Activated CD8-positive, alpha-beta memory T cell treated with anti-CD3 and anti-CD28 coated beads, Interleukin-2, amount 50 U/mL, for 24 hours (primary cell): ENCODE results near the gene IMMP1L.

Experiments
- DNase-seq: peaks from one replicate; pipeline ENCODE4 v3.0.0-alpha.2; 2020; ENCODE audit errors: extremely low read depth

The IMMP1L gene

DNA sequence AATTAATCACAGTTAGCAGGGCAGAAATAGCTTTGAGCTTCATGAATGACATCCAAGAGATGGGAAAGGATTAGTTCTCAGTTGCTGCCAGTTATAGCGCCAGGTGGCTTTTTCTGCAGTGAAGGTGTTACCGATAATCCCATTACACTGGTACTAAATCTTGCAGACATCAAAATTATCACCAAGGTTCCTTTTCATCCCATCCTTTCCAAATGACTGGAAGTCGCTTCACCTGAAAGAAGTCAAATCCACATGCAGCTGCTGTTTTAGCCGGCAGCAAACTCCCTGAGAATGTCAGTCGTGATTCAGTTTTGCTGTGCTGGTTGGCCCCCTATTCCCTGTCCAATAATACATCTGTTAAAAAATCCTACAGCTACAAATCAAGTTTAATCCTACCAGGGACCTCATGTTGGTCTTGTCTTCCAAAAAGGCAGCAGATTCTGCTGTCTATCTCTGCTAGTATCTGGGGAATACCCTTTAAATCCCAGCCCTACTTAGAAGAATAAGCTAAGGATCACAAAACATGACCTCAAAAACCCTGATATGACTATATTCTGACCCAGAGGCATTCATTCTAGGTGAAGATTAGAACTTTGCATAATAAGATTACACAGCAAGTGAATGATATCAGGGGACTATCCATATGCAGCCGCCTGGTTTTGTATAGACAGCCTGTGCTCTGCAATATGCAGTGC, 31.7 kb downstream of the IMMP1L start:
- no peak for DNase-seq

DNA sequence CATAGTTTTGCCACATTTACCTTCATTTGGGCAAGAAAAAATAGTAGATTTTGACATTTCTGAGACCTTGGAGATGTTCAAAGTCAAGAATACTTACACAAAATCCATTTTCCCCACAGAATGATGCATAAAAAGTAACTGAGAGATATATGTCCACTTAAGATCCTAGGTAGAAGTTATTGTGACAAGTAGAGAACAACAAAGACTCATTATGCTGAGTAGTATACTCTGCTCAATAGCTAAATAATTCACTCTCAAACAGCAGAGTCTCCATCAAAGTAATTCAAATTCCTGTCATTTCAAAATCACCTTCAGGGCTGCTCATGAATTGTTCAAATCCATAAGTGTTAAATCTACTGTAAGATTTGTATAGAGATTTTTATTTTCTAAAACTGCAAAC, 35.3 kb downstream of the IMMP1L start:
- no peak for DNase-seq

DNA sequence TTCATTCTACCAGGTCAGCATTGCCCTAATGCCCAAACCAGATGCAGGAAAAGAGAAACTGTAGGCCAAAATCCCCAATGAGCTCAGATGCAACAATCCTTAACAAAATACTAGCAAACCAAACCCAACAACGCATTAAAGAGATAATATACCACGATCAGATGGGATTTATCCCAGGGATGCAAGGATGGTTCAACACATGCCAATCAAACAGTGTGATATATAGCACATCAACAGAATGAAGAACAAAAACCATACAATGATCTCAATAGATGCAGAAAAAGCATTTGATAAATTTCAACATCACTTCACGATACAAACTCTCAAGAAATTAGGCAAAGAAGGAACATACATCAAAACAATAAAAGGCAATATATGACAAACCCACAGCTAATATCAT, 45.0 kb downstream of the IMMP1L start:
- DNase-seq, result no peak

DNA sequence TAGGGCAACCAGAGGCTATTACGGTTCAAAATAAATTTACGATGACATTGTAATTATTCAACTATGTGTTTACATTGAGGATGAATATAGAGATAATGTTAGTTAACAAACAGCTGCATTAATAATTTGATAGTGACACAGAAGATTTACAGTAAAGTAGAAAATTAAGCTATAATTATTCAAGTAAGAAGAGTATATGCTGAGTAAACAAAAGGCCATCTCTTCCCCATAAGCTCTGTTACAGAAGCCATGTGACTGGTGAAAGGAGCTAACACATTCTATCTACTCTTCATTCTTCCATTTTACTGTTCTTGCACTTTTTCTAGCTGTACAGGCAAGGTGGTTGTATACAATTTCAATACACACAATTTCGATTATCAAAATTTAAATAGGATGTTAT, 54.2 kb downstream of the IMMP1L start:
- no peak for DNase-seq

DNA sequence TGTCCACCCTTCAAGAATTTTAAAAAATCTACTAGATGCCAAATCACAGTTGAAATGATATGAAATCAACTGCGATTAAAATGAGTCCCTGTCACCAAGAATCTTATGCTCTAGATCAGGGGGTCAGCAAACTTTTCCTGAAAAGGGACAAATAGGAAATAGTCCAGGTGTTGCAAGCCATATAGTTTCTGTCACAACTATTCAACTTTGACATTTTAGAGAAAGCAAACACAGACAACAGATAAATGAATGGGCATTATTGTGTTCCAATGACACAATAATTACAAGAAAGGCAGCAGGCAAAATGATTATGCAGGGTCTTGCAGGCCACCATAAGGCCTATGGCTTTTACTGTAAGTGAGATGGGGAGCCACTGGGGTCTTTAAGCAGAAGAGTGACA, 58.6 kb downstream of the IMMP1L start:
- DNase-seq, result no peak

DNA sequence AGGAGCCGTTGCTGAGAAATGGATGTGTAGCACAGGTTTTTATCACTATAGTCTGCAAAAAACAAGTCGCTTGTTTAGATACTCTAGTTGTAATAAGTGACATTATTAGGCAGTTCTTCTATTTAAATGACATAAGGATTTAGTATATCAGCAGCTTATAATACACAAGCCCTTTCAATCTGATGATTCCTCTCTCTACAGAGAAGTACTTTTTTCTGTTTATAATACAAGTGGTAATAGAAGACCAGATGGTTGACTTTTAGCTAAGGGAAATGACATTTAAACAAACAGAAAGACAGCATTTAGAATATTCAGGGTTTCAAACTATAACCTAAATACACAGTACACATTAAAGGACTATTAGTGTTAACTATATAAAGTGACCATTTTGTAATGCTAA, 60.4 kb downstream of the IMMP1L start:
- DNase-seq, result no peak

DNA sequence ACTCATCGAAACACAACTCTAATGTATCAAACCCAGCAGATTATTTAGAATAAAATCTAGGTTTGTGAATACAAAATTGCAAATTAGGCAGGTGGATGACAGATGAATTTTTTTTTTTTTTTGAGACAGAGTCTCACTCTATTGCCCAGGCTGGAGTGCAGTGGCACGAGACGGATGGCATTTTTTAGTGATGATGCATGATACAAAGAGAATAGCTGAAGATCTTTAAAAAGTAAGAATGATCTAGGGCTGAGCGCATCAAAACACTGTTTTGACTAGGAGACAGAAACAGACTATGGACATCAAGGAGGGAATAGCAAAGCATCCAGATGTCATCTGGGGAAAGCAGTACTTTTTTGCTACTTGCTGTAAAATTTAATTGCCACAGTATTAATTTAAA, 63.8 kb downstream of the IMMP1L start:
- DNase-seq, result no peak

DNA sequence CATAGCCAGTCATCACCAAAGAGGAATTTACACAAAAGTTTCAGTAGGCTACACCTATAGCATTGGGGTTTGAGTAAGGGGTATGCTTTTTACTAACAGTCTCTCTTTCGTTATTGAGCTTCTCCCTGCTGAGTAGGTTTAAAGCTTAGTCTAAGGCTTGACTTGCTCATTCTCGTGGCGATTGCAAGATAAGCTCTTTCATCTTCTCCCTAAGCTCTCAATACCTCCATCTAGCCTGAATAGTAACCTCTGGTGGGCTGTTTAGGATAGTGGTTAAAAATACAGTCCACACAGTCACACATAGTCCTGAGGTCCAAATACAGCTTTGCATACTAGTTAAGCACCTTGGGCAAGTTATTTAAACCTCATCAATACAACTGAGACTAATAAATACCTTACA, 65.6 kb downstream of the IMMP1L start:
- no peak for DNase-seq

DNA sequence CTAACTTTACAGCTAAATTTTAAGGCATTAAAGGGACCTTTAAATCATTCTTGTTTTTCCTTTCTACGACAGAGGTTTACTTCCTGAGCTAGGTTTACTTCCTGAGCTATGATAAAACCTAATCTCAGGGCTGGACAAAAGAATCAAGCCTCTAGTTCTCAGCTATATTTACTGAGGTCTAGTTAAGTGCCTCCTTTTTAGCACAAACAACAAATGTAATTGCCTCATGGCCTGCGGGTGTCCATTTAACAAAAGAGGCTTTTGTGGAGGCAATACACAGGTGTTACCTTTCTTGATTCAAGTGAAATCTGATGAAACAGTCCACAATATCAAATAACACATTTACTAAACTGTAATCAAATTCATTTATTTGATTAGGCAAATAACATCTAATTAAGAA, 67.3 kb downstream of the IMMP1L start:
- no peak for DNase-seq

DNA sequence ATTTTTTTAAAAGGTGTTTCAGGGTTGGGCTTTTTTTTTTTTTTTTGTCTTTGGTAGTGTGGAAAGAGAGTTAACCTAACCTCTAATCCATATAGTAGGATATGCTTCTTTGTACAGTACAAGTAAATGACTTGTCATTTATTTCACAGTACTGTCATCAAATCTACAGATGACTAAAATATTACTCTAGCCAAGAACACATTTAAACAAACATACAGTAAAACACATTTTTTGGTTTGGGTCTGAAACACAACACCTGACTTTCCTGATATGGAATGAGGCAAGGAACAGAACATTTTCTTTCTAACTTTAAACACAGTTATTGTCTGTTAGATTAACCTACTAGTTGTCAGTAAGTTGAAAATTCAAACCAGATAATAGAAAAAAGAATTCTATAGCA, 68.1 kb downstream of the IMMP1L start:
- DNase-seq, result no peak

DNA sequence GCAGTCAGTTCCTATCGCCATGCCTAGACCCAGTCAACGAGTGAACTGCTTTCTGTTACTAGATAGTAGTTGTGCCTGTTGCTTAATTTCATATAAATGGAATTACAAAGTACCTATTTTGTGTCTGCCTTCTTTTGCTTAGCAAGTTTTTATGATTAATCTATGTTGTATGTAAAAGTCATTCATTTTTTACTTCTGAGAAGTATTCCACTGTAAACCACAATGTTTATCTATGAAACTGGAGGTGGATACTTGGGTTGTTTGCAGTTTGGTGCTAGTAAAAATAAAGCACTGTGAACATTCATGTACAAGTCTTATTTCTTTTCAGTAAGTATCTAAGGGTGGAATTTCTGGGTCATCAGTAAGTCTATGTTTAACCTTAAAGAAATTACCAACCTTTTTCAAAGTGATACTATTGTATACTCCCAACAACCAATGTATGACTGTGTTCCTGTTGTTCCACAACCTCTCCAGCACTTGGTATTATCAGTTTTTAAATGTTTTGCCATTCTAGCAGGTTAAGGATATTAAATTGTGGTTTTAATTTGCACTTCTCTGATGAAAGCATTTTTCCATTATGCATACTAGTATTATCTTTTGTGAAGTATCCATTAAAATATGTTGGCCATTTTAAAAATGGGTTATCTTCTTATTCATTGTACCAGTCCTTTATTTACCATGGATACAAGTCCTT, 71.5 kb downstream of the IMMP1L start:
- no peak for DNase-seq

DNA sequence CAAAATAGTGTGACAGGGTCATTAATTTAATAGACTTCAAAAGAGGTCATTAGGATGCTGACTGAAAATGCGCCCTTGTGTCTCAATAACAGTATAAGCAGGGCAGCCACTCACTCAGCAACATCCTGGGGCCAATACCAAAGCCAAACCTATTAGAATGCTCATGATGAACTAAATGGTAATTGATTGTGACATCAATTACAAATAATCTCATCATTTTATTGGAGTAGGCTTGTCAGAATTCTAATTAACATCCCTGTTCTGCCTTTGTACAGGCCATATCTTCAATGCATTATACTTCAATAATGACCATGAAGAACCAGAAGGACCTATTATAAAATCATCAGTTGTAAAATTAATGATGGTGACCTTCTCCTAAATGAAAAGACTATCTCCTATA, 75.6 kb downstream of the IMMP1L start:
- DNase-seq, result no peak

DNA sequence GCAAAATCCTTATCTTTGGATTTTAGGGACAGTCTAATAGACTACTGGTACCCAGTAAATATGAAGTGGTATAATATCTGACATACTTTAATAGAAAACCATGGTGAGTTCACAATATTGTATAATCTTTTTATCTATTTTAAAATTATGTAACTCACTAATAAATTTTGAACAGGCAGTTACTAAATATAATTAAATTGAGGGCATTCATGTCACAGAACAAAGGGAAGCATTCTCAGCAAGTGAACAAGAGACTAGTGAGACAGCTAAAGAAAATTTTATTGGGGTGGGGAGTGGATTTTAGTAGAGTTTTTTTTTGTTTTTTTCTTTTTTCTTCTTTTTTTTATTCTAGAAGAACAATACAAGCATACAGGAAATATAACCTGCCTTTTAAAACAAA, 84.8 kb downstream of the IMMP1L start:
- DNase-seq, result no peak

DNA sequence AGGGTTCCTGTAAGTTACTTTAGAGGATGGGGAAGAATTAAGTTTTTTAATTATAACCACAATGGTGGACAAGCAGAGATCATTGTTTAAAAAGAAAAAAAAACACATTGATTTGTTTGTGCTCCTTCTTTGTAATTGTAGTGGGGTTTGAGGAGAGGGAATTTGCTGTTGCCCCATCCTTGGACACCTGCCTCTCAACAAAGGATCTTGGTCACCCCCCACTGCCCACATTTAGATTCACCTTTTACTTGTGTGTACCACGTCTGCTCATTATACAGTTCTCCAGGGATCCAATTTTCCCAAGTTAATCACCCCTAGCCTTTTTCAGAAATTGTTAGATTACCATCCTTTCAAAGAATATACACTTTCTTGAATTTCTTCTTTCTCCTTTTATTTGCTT, 86.7 kb downstream of the IMMP1L start:
- DNase-seq, result no peak

DNA sequence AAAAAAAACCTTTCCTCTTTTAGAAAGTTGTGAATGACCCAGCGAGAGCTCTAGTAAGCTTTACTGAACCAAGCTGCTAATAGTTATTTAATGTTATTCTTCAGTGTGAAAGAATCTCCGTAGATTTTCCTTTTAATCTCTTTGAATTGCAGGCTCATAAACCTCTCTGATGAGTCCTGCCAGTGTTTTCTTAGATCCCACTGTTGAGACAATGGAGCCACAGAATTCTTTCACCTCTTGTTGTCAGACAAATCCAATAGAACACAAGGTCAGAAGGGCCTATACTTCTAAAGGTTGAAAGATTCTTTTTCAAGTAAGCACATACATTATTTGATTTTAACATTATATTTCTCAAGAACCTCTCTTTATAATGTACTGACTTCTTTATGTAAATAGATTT, 87.6 kb downstream of the IMMP1L start:
- no peak for DNase-seq

DNA sequence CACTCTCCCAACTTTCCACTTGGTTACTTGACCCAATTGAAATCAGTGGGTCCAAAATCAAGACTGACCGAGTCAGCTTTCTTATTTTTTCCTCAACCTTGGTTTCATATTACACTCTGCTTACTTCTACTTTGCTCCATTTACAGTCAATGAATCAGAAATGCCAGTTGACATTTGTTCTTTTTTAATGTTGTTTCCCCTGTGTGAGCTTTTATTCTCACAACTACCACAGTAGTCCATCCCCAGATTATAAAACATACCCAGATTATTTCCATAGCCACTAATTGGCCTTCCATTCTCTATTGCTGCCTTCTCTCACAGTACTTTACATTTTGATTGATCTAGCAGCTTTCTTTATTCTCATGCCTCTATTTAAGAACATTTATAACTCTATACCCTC, 89.8 kb downstream of the IMMP1L start:
- DNase-seq, result no peak

DNA sequence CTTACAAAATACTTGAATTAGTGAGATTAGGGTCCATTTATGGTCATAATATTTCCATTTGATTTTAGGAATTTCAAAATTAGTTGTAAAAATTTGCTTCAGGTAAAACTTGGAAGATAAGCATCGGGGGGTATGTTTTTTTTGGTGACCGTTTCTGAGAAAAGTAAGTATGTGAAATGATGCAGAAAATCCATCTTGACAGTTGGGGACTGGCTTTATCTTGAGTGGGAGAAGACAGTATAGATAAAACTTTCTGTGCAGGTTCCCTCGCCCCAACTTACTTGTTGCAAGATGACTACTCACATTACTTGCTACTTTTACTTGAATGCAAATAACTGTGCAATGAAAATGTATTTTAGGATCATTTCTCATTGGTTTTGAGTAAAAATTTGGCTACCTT, 90.3 kb downstream of the IMMP1L start:
- DNase-seq, result no peak

DNA sequence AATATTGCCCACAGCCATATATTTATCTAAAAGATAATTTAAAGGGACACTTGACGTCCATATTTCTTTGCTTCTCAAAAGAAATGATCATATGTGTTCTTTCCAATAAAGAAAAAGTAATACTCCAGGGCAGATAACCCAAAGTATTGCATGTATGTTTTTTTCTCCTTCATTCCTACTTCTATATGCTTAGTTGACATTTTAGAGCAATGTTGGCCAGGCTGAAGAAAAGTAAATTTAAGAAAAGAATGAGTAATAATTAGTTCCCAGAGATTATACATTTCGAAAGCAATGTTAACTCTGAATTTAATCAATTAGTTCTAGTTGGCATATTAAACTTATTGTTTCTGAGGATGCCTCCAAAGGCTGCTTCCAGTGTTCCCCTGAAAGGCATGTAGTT, 91.6 kb downstream of the IMMP1L start:
- DNase-seq, result no peak

DNA sequence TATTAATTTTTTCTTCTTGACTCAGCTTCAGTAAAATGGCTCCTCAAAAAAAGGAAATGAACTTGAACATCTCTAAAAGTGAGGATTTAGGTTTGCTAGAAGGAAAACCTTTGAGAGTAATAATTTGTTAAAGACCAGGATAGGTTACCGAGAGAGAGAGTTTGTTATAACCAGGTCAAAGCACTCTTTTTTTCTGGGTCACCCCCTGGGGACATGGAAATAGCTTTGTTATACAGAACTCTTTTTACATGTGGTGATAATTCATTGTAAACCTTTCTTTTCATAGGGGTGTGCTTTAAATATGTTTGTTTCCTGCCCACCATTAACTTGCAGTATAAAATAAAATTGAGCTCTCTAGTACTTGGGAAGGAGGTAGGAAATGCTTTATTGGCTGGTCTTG, 92.1 kb downstream of the IMMP1L start:
- no peak for DNase-seq

DNA sequence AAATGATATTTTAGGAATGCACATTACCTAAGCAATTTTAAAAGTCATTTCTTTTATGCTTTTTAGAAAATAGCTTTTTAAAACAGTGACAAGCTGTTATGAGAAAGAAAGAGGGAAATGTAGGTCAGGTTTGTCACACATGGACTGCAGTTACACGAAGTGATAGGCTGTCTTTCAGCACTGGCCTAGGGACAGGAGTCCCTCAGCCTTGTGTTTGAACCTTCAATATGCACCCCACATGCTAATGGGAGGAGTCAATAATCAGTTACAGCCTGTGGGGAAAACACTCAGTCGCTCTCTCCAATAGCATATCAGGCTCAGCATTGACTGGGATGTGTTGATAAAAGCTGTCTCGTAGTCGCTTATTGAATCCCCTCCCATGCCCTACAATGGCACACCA, 94.0 kb downstream of the IMMP1L start:
- DNase-seq, result no peak

DNA sequence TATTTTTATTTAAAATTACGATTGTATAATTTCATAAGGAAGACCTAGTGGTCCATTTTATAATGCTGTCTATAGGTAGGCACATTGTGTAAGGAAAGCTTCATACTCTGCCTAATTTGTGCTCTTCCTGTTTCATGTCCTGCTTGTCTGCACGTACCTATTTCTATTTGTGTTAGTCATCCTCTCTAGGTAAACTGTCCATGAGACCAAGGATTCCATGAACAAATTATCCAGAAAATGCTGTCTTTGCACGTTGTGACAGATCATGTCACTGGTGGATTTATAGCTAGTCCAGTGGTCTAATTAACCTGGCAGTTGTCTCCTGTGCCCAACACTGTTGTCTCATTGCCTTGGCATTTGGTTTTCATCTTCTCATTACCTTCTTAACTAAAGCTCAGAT, 95.1 kb downstream of the IMMP1L start:
- DNase-seq, result no peak

DNA sequence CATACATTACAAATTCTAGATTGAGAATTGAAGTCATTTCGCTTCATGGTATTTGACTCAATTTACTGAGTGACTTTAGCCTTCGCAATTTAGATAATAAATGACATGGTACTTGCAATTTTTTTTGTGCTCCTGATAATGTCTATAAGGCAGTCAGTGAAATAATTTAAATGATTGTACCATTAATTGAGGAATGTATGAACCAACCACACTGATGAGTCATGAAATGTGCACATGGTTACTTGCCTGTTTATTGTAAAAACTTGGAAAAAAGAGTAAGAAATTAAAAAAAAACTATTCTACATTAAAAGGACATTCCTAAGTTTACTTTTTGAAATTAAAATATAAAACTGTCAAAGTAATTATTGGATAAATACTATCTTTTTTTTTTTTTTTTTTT, 96.5 kb downstream of the IMMP1L start:
- no peak for DNase-seq

DNA sequence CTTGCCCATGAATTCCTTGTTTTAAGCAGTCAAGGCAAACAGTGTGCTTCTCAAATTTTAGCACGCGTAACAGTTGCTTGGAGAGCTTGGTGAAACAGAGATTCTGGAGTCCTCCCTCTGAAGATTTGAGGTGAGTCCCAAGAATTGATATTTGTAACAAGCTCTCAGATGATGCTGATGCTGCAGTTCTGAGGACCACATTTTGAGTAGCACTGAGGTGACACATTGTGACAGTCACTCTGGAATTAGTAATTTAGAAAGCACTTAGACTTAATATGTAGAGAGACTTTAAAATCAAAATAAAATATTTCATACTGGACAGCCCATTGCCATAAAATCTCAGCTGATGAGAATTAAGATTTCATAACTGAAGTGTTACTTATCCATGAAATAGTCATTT, 101.2 kb downstream of the IMMP1L start:
- no peak for DNase-seq

DNA sequence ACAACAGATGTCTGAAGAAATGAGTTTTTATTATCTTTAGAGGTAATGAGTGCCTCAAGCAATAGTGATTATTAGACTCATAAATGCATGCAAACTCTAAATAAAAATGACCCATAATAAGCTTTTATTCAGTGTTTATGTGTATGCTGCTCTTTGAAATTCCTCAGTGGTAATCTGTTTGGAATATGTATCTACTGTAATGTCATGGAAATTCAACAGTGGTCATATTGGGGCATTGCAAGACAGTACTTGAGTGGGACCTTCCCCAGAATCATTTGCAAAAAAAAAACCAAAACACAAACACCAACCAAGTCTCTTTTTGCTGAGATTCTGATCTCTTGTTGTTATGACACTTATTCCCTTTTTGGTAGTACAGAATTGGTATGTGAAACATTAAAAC, 104.8 kb downstream of the IMMP1L start:
- no peak for DNase-seq
